ENCODE results near the gene SH3RF3.

Gene SH3RF3

DNA sequence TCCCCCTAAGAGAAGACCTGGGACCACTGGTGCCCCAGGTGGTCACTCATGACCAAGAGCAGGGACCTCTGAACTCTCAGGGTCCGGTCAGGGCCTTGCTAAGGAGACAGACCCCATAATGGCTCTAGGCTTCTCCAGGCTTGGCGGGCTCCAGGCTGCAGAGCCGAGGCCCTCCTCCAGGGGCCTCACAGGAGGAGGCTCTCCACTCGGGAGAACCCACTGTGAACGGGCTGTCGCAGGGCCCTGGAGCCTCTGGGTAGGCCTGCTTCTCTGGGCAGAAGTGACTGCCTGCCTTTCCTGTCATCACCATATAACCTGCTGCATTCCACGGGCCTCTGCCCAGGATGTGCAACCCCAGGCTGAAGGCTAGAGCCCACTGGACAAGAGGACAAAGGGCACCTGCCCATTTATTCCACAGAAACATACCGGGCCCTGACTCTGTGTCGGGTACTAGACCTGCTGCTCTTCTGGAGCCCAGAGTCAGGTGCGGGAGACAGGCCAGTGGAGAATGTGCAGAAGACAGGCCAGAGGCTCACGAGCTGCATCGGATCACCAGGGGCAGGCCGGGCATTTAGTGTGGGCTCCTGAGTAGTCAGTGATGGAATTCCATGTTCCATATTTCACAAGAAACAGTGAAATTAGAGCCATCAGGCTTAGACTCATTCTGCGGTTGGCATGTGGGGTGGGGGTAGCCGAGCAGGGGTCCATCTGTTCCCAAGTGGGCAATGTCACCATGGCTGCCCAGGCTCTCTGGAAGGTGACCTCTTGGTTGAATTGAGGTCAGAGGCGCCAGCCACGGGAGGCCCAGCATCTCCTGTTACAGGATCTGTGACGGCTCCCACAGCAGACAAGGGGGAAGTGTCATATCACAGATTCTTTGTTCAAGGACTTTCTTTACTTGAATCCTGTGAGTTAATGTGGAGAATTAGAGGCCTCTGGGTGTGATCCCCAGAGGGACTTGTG lies 220.8 kb downstream of the SH3RF3 start:
- no peak for DNase-seq (ENCODE audit: low read depth in 2 of 2)

DNA sequence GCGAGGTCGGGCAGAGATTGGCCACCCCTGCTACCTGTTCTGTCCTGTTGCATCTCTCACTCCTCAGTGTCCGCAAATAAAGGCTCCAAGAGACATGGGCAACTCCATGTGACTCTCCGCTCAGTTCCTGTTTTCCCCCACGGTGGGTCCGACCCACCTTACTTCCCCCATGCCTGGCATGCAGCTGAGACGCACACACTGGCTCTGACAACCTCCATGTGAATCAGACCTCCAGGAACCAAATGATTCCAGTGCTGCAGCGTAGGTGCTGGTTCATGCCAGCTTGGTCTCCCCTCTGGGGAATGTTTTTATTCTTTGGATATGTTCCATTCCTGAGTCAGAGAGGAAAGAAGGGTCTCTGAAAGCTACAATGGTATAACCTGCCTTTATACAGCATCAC lies 221.5 kb downstream of the SH3RF3 start:
- DNase-seq (ENCODE audit: low read depth in 2 of 2) = no peak

DNA sequence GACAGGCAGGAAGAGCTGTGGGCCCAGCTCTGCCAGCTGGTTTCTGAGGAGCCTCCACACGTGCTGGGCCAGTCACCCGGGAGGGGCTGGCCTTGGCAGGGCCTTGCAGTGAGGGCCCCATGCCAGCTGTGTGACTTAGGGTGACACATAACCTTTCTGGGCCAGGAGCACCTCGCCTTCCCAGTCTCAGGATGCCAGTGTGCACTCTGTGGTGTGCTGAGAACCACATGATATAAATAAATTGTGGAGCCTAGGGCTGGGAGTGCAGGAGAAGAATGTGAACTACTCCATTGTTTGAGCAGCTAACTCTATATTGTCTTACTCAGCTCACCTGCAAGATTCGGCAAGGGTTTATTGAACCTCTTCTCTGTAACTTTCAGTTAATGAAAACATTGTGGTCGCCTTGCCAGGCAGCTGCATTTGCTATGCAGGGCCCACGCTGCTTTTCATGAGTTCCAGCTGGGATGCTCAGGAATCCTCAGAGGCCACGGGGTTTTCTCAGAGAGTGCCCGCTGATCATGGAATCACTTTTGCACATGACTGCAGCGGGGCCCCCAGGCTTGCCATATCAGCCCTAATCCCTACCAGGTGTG lies 222.3 kb downstream of the SH3RF3 start:
- no peak for DNase-seq (ENCODE audit: low read depth in 2 of 2)

DNA sequence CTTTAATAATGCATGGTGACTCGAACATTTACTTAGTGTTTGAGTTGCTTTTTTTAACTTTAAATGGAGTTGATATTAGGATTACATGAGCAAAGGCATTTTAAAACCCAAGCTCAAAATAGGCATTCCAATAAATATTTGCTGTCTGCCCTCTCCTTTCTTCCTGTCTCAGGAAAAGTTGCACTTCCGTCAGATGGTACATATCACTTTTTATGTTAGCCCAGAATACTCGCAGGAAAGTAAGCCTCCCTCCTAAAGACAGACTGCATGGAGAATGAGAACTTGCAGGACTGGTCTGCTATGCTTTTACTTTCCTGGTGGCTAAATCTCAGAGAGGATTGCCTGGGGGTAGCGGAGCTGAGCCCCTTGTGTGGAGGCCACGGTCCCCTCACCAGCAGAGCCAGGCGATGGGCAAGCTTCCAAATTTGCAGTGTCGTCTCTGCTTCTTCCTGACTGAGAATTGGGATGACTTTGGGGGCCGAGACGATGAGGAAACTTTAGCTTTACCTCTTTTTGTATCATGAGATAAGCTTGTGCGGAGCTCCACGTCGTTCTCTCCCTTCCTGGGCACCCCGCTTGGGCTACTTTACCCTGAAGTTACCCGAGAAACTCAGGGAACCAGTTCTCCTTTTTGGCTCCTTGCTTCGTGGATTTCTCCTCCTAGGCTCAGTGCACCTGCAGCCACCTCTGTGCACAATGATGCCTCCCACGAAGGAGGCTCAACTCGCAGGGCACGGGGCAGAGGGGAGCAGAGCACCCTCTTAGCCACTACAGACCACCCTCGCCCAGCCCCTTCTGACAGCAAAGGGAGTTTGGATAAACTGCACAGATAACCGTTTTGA lies 223.3 kb downstream of the SH3RF3 start:
- DNase-seq (ENCODE audit: low read depth in 2 of 2) = no peak

DNA sequence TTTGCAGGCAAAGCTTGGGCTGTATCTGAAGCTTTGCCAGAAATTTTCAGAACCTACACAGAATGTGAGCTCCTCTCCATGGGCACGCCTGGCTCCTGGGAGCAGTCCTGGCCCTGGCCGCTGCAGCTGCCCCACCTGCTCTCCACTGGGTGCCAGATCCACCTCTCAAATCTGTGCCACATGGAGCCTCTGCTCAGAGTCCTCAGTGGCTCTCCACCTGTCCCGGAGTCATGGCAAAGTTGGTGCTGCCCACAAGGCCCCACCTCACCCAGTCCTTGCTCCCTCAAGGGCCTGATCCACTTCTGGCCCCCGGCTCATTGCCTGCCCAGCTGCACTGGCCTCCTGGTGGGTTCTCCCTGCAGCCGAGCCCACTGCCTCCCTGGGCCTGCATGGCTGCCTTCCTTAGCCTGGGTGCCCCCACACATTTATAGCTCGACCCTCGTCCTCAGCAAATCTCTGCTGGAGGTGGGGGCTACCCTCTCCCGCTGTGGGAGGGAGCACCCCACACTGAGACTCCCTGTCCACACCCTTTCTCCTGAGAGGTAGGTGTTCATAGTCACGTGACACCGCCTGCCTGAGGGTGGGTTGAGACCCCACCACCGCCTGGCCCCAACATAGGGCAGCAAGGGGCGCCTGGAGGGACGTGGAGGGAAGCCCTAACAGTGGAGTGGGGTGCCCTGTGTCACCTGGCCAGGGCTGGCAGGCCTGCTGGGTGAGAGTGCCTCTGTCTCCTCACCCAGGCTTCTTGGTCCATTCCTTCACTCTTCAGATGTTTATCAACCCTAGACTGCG lies 224.1 kb downstream of the SH3RF3 start:
- DNase-seq (ENCODE audit: low read depth in 2 of 2) = no peak

DNA sequence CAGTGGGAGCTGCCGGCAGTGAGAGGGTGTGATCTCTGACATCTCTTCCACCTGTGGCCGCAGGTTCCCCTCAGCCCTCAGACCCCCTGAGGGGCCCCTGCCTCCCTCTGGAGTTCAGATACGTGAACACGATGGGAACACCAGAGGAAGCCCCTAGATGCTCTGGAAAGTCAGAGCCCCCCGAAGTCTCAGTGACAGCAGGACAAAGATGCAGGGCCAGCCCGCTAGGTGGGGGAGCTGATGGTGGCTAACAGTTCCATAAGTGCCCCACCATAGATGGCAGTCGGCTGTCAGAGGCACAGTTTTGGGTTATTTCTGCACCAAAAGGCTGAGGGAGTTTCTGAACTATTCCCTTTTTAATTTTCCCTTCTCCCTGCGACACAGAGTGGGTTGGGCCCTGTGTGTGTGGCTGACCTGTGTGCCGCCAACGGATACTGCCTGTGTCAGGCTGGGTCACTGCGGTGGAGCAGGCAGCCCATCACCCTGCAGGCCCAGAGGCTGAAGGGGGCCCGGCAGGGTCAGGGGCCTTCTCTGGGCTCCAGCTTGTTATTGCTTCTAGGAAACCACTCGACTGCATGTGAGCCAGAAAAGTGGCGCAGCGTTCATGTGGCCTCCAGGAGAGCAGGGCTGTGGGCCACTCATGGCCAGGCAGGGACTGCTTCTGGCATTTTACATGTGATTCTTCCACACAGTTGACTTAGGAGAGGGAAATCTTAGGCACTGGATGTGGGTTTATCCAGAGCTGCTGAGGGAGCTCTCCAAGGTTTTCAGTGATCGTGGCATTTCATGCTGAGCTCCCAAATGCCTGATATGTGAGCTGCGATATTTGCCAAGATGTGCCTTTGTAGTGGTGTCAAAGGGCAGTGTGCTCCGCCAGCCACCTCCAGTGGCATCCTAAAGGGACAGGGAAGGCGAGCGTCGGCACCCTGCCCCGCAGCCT lies 225.1 kb downstream of the SH3RF3 start:
- no peak for DNase-seq (ENCODE audit: low read depth in 2 of 2)

DNA sequence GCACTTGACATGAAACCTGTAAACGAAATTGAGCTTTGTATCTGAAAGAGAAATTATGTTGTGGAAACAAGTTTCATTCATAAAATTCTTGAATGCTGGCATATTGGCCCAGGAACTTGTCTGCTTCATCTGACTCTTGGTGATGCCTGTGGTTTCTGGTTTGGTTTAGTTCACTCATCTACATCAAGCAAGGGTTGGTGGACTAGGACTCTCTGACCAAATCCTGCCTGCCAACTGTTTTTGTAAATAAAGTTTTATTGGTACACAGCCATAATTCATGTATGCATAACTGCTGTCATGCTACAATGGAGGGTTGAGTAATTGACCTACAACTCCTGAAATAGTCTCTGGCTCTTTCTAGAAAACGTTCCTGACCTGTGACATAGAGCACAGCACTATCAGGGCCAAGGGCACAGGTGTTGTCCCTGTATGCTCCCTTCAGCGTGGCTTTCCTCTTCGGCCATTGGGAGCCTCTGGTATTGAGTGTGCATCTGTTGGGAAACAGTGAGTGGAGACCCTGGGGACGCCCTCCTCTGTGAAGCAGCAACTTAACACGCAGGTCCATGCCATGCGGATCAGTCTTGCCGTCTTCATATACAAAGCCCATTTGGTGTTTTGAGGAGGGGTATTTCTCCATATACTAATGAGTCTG lies 226.3 kb downstream of the SH3RF3 start:
- DNase-seq (ENCODE audit: low read depth in 2 of 2) = no peak

DNA sequence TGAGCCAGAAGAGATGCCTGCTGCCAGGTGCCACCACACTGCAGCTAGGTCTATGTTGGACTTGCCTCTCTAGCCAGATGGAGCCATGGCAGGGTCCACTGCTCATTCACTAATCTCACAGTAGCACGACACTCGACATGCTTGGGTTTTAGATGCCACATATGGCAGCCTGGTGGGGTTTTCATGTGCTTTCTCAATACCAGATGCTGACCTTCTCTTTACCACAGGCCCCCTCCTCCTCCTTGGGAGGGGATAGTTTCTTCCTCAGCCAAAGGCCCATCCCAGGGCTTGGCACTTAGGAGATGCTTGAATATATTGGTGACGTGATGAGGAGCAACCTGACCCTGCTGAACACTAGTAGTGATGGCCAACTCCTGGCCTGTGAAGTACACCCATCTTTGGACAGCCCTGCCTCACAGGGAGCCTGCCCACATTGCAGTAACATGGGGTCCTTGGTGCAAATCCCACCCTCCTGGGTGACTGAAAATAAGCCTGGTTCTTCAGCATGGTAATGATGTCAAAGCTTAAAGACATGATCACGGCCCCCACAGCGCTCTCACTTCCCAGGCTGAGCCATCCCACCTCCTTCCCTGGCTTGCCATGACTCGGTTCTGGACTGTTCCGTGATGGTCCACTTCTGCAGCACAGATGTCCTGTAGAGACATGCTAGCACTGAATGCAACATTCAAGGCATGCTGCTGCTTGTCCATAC lies 227.5 kb downstream of the SH3RF3 start:
- DNase-seq (ENCODE audit: low read depth in 2 of 2) = no peak

DNA sequence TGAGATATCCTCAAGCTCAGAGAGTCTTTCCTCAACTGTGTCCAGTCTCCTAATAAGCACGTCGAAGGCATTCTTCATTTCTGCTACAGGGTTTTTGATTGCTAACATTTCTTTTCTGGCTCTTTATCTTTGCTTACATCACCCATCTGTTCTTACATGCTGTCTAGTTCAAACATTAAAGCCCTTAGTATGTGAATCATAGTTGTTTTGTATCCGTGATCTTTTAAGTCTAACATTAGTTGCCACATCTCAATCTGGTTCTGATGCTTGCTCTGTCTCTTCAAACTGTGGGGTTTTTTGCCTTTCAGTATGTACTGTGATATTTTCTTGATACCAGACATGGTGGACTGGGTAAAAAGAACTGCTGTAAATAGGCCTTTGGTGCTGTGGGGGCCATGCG lies 235.2 kb downstream of the SH3RF3 start:
- DNase-seq (ENCODE audit: low read depth in 2 of 2) = no peak

DNA sequence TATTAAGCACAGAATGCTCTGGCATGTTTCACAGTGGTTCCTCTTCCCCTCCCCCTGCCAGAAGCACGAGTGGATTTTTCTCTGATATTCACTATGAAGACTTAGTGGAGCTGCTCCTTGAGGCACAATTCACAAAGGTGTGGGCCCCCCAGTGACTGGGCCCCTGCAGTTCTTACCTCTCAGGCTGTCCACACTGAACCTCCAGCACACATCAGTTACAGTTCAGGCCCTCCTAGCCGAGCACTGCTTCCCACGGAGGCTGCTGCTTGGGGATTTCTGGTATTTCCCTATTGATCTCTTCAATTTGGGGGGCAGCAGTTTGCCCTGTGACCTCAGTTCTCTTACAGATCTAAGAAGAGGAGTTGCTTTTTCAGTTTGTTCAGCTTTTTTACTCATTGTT lies 236.1 kb downstream of the SH3RF3 start:
- no peak for DNase-seq (ENCODE audit: low read depth in 2 of 2)

DNA sequence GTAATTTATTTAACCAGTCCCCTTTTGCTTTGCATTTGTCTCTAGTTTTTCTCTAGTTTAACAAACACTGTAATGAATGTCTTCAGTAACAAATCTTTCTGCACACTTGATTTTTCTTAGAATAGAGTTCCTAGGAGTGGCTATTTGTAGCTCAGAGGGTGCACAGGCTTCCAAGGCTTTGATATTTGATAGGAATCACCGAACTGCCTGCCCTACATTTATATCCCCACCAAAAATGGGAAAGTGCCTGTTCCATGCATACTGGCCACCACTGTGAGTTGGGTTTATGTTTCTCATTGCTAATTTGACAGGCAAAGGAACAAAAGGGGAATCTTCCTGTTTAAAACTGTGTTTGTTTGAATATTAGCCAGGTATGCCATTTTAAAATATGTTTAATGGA lies 238.7 kb downstream of the SH3RF3 start:
- DNase-seq (ENCODE audit: low read depth in 2 of 2) = no peak

DNA sequence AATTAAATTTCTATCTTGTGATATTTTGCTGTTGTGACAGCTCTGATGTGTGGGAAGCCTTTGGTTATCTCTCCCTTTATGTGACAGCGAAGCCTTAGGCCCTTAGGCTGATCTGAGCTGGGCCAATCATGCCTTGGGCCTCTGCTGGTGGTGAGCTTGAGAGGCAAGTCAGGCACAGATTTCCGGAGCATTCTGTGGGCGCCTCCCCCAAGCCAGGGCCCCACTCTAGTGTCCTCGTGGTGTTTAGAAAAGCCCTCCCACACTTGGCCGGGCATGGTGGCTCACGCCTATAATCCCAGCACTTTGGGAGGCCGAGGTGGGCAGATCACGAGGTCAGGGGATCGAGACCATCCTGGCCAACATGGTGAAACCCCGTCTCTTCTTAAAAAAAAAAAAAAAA lies 239.8 kb downstream of the SH3RF3 start:
- DNase-seq (ENCODE audit: low read depth in 2 of 2) = no peak

DNA sequence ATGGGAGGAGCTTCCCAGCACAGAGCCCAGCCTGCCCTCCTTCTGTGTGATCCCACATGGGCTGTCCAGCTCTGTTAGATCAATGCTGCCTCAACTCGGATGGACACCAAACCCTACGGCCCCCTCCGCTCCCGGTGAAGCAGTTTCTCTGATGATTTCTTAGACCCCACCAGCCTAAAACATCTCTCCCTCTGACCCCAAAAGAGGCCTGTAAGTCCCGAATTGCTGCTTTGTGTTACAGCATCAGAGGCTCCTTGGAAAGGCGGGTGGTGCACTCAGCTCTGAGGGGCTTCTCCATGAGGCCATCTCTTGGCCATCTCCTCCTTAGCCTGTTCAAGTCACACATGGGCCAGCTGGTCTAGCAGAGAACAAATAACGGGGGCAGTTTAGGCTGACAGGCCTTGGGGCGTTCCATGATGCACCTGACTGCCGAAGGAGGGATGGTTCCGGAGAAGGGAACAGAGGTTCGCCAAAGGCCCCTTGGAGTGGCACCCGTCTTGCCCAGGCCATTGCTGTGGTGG lies 240.7 kb downstream of the SH3RF3 start:
- no peak for DNase-seq (ENCODE audit: low read depth in 2 of 2)

DNA sequence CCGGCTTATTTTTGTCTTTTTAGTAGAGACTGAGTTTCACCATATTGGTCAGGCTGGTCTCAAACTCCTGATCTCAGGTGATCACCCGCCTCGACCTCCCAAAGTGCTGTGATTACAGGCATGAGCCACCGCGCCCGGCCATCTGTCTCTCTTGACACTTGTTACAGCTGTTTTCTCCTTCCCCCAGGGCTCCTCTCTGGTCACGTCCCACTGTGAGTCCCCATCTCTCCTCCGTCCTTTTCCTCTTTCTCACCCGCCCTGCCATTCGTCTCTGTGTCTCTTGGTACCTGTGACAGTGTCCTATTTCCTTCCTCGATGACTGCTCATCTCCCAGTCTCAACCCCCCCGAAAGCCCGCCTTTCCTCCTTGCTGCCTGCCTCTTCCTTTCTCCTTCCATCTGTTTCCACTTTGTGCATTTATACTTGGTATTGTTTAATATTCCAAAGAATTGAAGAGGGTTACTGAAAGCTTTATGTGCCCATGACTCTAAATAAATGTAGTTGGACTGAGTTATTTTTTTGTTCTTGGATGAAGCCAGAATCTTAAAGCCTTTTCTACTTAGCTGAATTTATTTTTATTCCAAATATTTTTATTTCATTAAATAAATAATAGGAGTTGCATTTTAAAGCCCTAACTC lies 241.5 kb downstream of the SH3RF3 start:
- DNase-seq (ENCODE audit: low read depth in 2 of 2) = no peak

DNA sequence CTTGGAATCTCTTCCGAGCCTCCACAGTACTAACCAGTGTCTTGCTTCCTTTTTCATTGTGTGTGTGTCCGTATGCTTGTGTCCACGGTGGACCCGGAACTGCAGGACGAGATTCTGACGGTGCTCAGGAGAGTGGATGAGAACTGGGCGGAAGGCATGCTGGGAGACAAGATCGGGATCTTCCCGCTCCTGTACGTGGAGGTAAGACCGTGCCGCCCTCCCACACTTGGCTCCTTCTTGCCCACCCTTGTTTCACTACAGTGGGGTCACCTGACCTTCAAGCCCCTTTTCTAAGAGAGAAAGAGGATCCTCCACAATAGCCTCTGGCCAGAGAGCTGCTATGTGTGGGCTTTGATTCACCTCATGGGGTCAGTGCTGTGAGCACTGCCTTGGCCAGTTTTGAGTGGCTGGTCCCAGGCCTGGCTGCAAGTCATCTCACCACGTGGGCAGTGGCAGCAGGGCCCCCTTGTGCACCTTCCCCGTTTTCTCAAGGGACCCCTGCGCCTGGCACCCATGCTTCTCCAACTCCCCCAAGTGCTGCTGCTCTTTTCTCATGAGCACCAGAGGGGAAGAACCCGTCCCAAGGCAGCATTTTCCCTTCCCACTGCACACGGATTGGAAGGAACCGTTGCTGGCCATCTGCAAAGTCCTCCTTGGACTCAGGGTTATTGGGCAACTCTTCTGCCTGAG lies 242.6 kb downstream of the SH3RF3 start:
- no peak for DNase-seq (ENCODE audit: low read depth in 2 of 2)

DNA sequence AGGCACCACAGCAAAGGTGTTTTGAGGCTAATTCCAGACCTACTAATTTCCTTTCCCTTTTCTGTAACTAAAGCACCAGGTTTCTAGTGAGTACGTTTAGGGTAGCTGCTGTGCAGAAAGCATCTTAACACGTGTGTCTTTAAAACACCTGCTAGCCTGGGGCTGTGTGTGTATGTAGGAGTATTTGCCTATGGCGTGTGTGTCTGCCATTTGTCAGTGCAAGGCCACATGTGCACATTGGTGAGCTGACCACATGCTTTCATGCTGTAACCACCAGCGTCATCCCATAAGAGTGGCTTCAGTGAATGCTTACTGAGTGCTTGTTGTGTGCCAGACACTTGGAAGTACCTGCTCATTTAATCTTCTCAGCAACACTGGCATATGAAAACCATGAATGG lies 243.2 kb downstream of the SH3RF3 start:
- no peak for DNase-seq (ENCODE audit: low read depth in 2 of 2)

DNA sequence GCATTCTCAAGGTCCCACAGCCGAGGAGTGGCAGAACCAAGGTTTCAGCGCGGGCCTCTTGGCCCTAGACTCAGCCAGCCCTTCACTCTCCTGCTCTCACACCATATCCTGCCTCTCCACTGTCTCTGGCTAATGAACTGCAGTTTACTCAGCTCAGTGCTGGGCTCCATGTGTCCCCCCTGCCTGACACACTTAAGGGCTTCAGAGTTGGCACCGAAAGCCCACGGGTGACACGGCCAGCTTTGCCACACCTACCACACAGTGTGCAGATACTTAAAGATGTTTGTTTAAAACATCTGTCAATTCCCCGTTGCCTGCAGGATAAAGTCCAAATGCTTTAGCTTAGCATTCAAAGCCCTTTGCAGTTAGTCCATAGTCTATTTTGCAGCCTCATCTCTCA lies 243.6 kb downstream of the SH3RF3 start:
- no peak for DNase-seq (ENCODE audit: low read depth in 2 of 2)

All from stimulated activated CD8-positive, alpha-beta memory T cell treated with anti-CD3 and anti-CD28 coated beads, Interleukin-15, amount 100 ng/mL, for 4 hours (primary cell).